Kidney capillary endothelial cell (primary cell): ENCODE results near the gene SLC23A1.
"Not testable (repeated sequence)": the region's sequence is repeated elsewhere in the genome, so short reads cannot be mapped to it uniquely, and the experiment has no call there.

Experiments used
- DNase-seq: peaks from one replicate; pipeline ENCODE4 v3.0.0-alpha.2; 2018; ENCODE audit warnings: low spot score

Gene SLC23A1

DNA sequence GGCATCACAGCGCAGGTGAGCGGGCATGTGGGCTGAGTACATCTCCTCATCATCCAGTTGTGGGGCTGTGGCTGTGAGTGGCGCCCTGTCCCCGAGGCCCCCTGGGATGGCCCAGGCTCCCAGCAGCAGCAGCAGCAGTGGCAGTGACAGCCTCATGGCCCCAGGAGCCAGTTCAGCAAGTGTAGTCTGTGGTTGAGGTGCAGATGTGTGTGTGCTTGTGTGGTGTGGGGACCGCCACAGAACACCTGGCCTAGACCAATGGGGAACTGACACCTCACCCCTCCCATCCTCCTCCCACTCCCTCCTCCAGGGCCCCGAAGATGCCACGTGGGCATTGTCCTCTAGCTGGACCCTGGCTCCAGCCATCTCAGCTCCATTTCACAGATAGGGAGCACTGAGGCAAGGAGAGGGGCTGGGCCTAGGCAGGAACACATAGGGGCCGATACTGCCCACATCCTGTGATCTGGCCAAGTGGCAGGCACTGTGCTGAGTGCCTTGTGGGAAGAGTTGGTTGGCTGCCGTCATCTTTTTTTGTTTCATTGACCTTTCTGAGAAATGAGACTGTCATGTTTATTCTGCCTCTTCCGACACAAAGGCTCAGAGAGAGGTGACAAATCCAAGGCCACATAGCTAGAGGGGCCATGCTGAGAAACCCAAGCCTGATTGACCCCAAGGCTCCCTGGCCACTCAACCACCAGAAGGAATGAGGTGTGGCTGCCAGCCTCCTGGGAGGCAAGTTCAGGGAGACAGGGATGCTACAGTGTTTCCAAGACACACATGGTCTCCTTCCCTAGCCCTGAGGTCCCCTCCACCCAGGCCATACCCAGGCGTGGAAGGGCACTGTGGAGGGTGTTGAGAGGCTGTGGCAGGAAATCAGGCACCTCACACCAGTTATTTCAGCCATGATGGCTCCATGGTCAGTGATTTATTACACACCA lies 6.9 kb upstream of the SLC23A1 start, which contains the start of gene MZB1:
TSS of gene MZB1 (minus strand) at position 213 of the 938 bp plus-strand sequence. CDS start at position 156, 57 bp downstream.
- no peak for DNase-seq

DNA sequence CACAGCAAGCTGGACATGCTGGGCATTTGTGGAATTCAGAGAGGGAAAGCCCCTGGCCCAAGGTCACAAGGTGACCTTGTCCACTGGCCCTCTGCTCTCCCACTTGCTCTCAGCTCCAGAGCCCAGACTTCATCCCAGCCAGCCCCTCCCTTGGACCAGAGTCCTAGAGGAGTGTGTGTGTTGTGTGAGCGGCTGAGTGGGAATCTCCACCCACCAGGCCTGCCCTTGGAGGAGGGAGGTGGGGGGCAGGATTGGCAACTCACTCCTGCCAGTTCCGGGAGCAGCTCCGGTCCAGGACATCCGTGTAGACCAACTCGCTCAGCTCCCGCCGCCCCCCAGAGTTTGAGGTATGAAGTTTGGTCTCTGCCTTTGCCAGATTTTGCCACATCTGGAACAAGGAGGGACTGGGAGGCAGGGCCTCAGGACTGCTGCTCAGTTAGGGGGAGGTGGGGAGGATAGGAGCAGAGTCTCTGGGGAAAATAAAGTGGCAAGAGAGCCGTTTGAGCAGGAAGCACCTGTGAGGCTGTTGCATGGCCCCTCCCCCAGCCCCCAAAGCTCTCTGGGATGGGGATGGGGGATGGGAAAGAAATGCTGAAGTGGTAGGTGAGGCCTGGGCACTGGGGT lies 5.2 kb upstream of the SLC23A1 start:
- DNase-seq, result no peak

DNA sequence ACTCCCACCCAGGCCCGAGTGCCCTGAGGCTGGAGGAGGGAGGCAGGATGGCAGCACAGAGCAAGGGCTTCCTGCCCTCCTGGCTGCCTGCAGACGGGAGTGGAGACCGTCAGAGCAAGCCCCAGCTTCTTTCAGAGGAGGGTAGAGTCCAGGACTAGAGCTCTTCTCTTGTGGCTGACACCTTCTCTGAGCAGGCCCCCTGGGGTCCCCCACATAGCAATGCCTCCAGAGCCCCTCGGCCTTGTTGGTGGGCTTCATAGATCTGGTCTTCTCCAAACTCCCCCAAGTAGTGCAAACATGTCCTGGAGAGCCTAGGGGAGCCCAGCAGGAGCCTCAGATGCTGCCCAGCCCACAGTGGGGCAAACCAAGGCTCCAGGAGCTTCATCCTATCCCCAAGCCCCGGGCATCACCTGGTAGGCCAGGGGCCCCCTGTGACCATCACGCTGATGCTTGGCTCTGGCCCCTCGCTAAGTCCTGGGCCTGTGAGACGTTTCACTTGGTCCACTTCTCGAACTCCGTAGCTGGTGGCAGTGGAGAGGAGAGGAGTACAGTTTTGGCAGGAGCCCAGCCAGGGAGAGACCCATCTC lies 4.6 kb upstream of the SLC23A1 start:
- DNase-seq, result no peak

DNA sequence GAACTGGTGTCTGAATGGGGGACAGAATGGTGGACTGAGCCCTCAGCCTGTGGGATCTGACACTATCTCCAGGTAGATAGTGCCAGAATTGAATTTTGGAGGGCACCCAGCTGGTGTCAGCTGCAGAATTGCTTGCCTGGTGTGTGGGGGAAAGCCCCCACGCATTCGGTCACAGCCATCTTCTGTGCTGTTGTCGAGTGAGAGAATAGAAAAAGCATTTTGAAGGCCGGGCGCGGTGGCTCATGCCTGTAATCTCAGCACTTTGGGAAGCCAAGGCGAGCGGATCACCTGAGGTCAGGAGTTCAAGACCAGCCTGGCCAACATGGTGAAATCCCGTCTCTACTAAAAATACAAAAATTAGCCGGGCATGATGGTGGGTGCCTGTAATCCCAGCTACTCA lies 3.9 kb upstream of the SLC23A1 start:
- not testable (repeated sequence) for DNase-seq

DNA sequence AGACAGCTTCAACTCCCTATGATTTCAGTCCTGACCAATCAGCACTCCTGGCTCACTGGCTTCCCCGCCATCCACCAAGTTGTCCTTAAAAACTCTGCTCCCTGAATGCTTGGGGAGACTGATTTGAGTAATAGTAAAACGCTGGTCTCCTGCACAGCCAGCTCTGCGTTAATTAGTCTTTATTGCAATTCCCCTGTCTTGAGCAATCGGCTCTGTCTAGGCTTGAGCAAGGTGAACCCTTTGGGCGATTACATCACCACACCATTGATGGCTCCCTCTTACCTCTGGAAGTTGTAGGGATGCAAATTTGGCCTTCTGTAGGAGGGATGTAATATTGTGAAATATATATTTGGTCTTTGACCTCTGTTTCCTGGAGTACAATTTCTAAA lies 2.9 kb upstream of the SLC23A1 start:
- DNase-seq, result no peak

DNA sequence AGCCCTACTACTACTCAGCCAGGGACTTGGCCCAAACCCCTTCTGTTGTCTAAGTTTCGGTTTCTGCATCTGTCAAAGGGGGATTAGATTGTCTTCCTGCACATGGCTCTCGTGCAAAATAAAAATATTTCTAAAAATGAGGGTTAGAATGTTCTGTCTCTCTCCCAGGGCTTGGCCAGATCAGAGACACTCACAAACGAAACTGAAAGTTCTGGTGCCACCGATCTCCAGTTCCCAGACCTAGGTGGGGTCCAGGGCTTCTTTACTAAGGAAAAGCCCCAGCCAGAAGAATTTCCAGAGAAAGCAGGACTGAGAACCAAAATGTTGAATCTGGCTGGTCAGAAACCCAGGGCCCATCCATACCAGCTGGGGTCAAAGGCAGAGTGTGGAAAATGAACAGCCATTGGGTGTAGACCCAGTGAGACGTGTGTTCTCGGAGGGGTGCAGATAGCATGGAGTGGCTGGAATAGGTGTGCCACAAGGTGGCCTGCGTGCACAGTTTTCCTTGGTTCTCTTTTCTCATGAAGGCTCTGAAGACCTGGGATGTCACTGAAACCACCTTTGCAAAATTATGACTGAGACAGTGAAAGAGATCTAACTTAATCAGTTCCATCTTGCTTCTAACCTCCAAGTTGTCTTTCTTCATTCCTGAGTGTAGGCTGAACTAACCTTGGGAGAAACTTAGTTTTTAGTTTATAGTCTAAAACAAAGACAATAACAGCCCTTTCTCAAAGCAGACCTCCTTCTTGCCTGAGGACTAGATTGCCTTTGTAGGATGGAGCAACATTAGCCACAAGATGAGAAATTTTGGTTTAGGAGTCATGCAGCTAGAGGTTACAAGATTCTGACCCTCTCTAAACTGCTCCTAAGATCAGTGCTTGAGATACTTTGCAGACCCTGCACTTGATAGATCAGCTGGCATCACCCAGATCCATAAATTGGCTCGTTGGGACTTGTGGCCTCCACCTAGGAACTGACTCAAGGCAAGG lies 2.3 kb upstream of the SLC23A1 start:
- DNase-seq, result no peak

DNA sequence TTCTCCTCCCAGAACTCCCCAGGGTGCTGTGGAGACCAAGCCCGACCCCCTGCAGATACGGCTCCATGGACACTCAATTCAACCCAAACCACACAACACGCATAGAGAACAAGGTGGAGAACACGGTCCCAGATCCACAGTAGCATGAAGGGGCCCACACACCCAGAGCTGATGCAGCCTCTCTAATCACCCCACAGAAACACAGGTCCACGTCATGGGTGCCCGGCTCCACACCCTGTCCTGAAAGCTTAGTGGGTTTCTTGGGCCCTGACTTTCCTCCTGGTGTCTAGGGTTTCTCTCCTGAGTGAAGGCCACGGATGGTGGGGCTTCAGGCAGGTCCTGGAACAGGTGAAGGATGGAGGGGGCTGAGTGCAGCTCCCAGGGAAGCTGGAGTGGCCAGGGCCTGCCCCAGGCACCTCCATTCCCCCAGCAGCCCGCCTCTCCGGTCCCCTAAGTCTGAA lies 1.5 kb upstream of the SLC23A1 start:
- no peak for DNase-seq

DNA sequence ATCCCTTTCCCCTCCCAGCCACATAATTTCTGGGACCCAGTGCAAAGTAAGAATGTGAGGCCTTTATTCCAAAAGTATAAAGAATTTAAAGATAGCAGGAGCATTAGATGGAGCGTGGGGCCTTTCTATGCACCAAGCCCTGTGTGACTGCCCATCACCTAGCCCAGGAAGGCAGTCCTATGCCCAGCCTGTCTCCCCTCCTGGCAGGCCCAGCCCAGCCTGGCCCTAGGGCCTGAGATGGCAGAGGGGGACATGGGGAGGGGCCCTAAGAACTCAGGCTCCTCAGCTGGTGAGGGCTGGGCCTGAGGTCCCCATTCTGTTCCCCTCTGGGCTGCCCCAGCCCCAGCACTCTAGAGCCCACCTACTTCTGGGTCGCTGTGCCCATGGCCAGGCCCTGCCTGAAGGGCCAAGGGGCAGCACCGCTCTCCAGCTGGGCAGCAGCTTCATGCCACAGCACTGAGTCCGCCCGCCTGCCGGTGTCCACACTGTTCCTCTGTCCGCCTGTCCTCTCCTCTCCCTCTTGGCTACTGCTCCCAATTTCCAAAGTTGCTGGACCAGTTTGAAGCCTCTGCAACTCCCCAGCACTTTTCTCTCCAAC lies 995 bp upstream of the SLC23A1 start:
- DNase-seq, result no peak

DNA sequence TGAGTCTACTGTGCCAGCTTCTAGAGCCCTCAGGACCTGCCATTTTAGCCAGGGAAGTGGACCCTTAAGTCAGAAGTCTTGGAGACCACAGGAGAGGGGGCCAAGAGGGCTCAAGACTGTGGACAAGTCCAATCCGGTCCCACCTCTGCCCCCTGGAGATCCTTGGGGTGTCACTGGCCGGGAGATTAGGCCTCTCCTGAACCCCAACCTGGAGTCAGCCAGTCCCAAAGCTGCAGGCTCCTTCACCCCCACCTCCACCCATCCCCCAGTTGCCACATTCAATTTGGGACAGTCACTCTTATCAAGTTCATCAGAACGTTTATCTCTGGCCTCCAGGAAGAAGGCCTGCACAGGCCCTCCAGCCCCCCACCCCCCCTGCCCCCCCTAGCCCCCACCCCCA lies 290 bp downstream of the SLC23A1 start:
- no peak for DNase-seq

DNA sequence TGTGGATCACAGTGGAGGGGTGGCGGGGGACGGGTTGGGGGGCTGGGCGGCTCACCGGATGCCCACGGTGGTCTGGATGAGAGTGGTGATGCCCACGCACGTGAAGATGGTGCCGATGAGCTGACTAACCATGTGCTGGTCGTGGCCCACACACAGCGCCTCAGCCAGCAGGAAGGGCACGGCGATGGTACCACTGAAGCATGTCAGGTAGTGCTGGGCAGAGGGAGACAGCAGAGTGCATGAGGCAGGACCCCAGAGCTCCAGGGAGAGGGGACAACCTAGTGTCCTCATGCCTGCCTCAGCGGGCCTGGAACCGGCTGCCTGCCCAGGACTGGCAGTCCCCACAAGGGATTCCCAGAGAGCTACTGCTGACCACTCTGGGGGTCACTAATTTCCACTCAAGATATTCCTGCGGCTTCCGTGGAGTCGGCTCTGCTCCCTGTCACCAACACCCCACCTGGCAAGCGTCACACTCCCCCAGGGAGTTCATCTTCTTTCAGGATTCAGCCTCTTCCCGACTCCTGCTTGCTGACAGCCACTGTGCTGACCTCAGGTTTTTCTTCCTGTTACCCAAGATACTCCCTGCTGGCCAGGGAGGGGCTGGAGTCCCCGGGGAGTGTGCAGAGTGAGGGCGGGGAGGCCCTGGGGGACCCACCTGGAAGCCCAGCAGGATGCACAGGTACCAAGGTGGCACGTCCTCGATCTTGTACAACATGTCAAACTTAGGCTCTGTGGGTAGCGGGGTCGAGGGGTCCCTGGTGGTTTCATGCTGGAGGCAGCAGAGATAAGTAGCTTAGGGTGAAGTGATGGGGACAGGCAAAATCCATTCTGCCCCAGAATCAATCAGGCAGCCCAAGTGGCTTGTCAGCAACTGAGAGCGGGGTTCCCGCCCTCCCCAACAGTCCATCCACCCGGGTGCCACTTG lies 998 bp downstream of the SLC23A1 start:
- no peak for DNase-seq

DNA sequence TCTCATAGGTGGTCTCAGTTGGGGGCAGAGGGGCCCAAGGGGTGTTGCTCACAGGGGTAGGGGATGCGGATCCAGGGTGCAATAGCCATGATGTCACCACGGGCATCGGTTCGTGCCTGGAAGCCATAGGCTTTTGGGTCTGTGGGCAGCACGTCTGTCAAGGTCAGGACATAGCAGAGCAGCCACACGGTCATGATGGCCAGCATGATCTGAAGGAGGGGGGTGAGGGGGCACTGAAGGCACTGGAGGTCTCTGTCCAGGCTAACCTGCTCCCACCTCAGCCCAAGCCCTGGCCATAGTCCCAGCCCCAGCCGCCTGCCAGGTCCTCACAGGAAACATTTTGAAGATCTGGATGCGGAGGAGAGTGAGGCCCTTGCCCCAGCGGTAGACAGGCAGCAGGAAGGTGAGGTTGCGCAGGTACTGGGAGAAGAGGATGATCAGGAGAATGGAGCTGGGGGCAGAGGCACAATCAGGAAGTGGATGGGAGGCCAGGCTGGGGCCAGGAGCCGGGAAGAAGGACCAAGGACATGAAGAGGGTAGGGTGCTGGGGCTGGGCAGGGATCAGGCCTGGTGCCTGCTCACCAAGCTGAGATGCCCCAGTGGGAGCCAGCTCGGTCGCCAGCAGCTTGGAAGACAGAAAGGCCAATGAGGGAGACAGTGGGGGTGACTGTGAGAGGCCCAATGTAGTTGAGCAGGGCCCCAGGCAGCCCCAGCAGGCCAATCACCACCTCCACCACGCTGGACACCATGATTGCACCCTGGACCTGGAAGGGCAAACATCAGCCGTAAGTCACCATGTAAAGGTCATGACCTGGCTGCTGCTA lies 3.3 kb downstream of the SLC23A1 start:
- no peak for DNase-seq

DNA sequence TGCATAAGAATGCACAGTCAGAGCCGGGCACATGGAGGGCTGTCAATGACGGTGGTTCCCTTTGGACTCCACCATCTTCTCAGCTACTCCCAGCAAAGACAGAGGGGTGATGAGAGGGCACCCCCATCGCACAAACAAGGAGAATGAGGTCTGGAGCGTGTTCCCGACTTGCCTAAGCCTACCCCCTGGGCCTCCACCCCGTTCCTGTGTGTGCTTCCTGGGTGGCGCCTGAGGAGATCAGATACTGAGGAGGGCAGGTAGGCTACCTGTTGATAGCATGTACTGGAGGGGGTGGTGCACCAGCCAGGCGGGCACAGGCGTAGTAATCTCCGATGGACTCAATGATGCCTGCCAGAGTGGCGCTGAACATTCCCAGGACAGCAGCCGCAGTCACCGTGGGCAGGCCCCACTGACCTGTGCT lies 4.1 kb downstream of the SLC23A1 start:
- DNase-seq, result no peak

DNA sequence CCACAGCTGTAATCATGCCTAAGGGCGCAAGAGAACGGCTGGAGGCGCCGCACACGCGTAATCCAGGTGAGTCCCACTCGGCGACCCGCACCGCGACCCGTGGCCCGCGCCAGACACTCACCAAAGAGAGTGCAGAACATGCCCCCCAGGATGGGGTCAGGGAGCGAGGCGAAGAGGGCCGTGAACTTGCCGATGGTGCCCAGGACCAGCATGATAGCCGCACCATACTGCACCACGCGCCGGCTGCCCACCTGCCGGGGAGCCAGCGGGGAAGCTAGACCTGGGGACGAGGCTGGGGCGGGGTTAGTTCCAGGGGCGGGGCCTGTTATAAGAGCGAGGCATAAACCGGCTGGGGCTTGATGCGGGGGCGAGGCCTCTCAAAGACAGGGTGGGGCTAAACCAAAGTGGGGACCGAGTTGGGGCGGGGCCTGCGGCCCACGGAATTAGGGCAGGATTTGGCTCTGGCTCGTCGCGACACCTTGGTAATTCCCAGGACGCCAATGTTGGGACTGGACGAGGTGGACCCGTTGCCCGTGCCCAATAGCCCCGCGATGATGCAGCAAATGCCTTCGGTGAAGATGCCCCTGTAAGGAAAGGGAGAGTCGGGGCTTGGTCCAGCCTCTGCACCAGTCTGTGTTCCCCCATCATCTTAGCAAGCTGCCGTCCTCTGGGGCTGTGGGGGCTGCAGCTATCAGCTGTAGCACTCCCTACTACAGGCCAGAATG lies 4.8 kb downstream of the SLC23A1 start:
- no peak for DNase-seq

DNA sequence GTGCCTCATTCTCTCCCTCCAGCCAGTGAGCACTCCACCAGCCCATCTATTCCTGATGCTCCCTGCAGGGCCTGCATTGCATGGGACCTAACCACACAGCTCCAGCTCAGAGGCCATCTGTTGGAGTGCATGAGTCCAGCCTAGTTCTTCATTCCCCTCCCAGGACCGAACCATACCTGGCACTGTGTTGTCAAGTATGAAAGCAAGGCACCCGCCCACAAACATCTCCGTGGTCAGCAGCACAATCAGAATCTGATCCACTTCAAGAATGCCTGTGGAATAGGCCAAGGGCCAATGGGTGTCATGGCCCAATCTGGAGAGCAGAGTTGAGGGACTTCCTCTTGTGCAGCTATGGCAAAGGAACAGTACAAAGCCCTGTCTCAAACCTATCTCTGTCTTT lies 5.9 kb downstream of the SLC23A1 start:
- DNase-seq, result no peak

DNA sequence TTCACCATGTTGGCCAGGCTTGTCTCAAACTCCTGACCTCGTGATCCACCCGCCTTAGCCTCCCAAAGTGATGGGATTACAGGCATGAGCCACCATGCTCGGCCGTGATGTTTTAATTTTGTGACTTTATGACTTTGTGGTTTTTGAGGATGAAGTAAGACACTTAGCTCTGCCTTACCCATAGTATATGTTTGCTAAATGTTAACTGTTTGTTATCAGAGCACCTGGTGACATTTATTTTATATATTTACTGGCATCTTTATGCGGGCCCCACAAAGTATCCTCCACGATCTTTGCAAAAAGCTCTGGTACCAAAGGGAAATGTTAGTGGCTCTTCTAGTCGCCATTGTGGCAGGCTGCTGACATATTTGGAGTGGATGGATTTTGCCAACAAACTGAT lies 6.7 kb downstream of the SLC23A1 start:
- no peak for DNase-seq

DNA sequence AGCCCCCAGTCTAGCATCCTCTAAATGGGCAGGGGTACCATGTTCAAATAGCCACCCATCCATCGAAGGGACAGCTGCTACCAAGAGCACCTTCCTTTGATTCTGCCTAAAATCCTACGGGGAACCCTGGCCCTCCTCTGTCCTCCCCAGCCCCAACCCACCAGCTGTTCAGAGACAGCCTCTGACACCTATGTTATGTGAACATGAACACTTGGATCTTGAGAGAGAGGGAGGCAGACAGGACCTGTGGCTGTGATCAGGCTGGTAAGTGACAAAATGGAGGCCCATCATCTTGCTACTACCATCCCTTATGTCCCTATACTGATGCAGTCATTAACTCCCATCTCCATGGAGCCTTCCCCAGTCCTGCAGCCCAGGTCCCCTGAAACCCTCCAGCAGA lies 8.2 kb downstream of the SLC23A1 start:
- DNase-seq, result no peak

DNA sequence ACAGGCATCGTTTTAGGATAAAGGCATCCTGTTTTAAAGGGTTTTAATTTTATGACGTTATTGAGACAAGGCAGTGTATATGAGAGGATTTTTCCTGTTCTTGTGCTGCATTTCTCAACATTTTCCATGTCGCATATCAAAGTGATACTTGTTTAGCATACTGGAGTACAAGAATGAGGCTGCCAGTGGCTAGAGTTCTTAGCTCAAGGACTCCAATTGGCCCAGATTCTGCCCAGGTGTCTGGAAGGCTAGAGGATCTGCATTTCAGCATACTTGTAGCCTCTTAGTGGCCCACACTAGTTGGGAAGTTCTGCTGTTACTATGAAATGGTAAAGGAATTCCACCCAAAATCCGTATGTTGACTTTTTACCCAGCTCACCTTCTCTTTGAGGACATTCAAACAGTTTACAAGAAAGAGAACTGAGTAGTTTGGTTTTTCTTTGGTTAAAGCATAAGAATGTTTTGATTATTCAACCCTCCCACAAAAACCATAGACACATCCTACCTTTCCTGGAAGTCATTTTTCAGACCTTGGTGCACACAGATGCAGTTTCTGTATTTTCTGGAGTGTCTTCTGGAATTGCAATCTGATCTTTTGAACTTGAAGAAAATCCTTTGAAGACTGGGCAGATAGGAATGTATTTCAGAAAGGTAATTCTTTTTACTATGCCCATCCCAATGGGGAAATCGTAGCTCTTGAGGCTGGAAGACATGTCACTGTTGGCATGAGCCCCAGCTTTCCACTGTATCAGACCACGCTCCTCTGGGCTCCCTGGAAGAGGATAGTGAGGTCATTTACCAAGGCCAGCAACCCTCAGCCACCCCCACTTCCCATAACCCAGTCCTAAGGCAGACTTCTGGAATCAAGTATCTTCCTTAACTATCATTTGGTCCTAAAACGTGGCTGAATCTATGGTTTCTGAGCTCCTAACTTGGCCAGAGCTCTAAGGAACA lies 11.3 kb downstream of the SLC23A1 start:
- no peak for DNase-seq
